Stimulated activated naive CD8-positive, alpha-beta T cell treated with anti-CD3 and anti-CD28 coated beads, Interleukin-15, Interleukin-2, amounts not matched to agents 100 ng/mL and 50 ng/mL, for 24 hours (primary cell): Measurements from ENCODE around the gene ZNF474.

ENCODE experiments used
- H3K27ac Mint-ChIP-seq: one replicate; pipeline ENCODE4 v1.8.0; 2021; ENCODE audit warnings: mild to moderate bottlenecking, mixed read lengths
- H3K27me3 Mint-ChIP-seq: one replicate; pipeline ENCODE4 v1.8.0; 2021; ENCODE audit warnings: mixed read lengths
- H3K36me3 Mint-ChIP-seq: one replicate; pipeline ENCODE4 v1.8.0; 2021; ENCODE audit warnings: low read depth, mixed read lengths
- H3K4me1 Mint-ChIP-seq: one replicate; pipeline ENCODE4 v1.8.0; 2021; ENCODE audit warnings: low read depth, mixed read lengths
- H3K4me3 Mint-ChIP-seq: one replicate; pipeline ENCODE4 v1.8.0; 2021; ENCODE audit warnings: mild to moderate bottlenecking, mixed read lengths
- H3K9me3 Mint-ChIP-seq: one replicate; pipeline ENCODE4 v1.8.0; 2021; ENCODE audit warnings: mixed read lengths

The ZNF474 gene

GRCh38 chr5:122107016-122107415 lies 22.3 kb upstream of the ZNF474 start:
- Mint-ChIP-seq H3K27me3 (peaks cover 3% of the 10 kb centered on the region), H3K36me3 (no peaks in the 10 kb centered on the region), H3K9me3 (no peaks in the 10 kb centered on the region), H3K4me1 (no peaks in the 10 kb centered on the region), H3K4me3 (no peak overlapping the region), H3K27ac (no peak overlapping the region)

GRCh38 chr5:122110987-122111386 lies 18.4 kb upstream of the ZNF474 start:
- Mint-ChIP-seq H3K4me1 (no peaks in the 10 kb centered on the region), H3K27me3 (peaks cover 3% of the 10 kb centered on the region), H3K27ac (no peak overlapping the region), H3K9me3 (no peaks in the 10 kb centered on the region), H3K36me3 (no peaks in the 10 kb centered on the region), H3K4me3 (no peak overlapping the region)

DNA sequence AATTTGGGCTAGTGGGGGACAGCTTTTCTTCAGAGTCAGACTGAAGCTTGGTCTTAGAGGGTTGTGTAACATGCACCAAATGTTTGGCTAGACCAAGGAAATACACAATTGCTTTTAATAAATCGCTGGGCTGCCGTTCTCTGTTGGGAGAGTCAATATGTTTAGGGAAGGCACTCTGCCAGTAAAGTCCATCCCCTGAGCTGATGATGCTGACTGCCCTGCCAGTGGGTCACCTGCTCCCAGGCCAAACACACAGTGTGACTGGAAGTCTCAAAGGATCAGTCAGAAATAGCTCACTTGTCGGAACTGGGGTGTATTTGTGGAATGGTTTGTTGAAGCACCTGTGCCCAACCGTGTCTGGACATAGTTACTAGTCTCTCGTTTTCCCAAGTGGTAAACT lies 17.9 kb upstream of the ZNF474 start:
- Mint-ChIP-seq H3K4me3 (no peak overlapping the region), H3K27ac (no peak overlapping the region), H3K9me3 (no peaks in the 10 kb centered on the region), H3K4me1 (no peaks in the 10 kb centered on the region), H3K27me3 (peaks cover 3% of the 10 kb centered on the region), H3K36me3 (no peaks in the 10 kb centered on the region)

- no peaks in the 10 kb centered on the region for H3K4me1 Mint-ChIP-seq
- no peak overlapping the region for H3K27ac Mint-ChIP-seq
- peaks cover 3% of the 10 kb centered on the region for H3K27me3 Mint-ChIP-seq
- no peaks in the 10 kb centered on the region for H3K36me3 Mint-ChIP-seq
- no peak overlapping the region for H3K4me3 Mint-ChIP-seq
- H3K9me3 Mint-ChIP-seq = no peaks in the 10 kb centered on the region
Observed at GRCh38 chr5:122112063-122112462, 17.3 kb upstream of the ZNF474 start.

GRCh38 chr5:122112733-122113558 lies 16.4 kb upstream of the ZNF474 start:
- Mint-ChIP-seq H3K4me3 (no peak overlapping the region), H3K27me3 (peaks cover 3% of the 10 kb centered on the region), H3K27ac (no peak overlapping the region), H3K36me3 (no peaks in the 10 kb centered on the region), H3K4me1 (no peaks in the 10 kb centered on the region), H3K9me3 (no peaks in the 10 kb centered on the region)

GRCh38 chr5:122114501-122114900 lies 14.8 kb upstream of the ZNF474 start:
- H3K4me1 Mint-ChIP-seq = no peaks in the 10 kb centered on the region
- H3K27me3 Mint-ChIP-seq = no peaks in the 10 kb centered on the region
- no peaks in the 10 kb centered on the region for H3K36me3 Mint-ChIP-seq
- no peak overlapping the region for H3K4me3 Mint-ChIP-seq
- no peak overlapping the region for H3K27ac Mint-ChIP-seq
- no peaks in the 10 kb centered on the region for H3K9me3 Mint-ChIP-seq

GRCh38 chr5:122118356-122118948 lies 10.9 kb upstream of the ZNF474 start:
- Mint-ChIP-seq H3K4me3 (no peak overlapping the region), H3K9me3 (no peaks in the 10 kb centered on the region), H3K4me1 (peaks cover 8% of the 10 kb centered on the region), H3K27ac (no peak overlapping the region), H3K27me3 (no peaks in the 10 kb centered on the region), H3K36me3 (no peaks in the 10 kb centered on the region)

- H3K27me3 Mint-ChIP-seq = no peaks in the 10 kb centered on the region
- no peak overlapping the region for H3K27ac Mint-ChIP-seq
- no peaks in the 10 kb centered on the region for H3K9me3 Mint-ChIP-seq
- peaks cover 8% of the 10 kb centered on the region for H3K4me1 Mint-ChIP-seq
- H3K4me3 Mint-ChIP-seq = no peak overlapping the region
- no peaks in the 10 kb centered on the region for H3K36me3 Mint-ChIP-seq
Observed at GRCh38 chr5:122119205-122119604, 10.1 kb upstream of the ZNF474 start.

- no peak overlapping the region for H3K27ac Mint-ChIP-seq
- H3K36me3 Mint-ChIP-seq = no peaks in the 10 kb centered on the region
- no peaks in the 10 kb centered on the region for H3K27me3 Mint-ChIP-seq
- no peaks in the 10 kb centered on the region for H3K9me3 Mint-ChIP-seq
- H3K4me1 Mint-ChIP-seq = peaks cover 8% of the 10 kb centered on the region
- no peak overlapping the region for H3K4me3 Mint-ChIP-seq
Observed at GRCh38 chr5:122120493-122120892, 8.9 kb upstream of the ZNF474 start.

DNA sequence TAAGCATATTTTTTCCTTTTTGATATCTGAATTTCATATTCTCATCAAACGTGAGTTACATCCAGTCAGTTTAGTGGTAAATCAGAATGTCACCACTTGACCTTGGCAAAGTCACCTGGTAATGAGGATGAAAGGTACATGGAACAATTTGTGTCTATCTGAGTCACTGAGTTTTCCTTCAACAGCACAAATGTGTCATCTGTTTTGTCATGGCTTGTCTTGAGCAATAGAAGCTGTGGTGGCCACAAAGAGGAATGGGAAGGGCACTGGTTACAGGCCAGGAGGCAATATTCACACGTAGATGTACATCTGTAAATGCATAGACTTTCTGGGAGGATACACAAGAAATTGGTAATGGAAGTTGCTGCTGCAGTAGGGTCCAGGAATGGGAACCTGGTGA lies 8.4 kb upstream of the ZNF474 start:
- H3K4me1 Mint-ChIP-seq = peaks cover 8% of the 10 kb centered on the region
- no peak overlapping the region for H3K27ac Mint-ChIP-seq
- H3K4me3 Mint-ChIP-seq = no peak overlapping the region
- H3K36me3 Mint-ChIP-seq = no peaks in the 10 kb centered on the region
- H3K27me3 Mint-ChIP-seq = no peaks in the 10 kb centered on the region
- no peaks in the 10 kb centered on the region for H3K9me3 Mint-ChIP-seq

DNA sequence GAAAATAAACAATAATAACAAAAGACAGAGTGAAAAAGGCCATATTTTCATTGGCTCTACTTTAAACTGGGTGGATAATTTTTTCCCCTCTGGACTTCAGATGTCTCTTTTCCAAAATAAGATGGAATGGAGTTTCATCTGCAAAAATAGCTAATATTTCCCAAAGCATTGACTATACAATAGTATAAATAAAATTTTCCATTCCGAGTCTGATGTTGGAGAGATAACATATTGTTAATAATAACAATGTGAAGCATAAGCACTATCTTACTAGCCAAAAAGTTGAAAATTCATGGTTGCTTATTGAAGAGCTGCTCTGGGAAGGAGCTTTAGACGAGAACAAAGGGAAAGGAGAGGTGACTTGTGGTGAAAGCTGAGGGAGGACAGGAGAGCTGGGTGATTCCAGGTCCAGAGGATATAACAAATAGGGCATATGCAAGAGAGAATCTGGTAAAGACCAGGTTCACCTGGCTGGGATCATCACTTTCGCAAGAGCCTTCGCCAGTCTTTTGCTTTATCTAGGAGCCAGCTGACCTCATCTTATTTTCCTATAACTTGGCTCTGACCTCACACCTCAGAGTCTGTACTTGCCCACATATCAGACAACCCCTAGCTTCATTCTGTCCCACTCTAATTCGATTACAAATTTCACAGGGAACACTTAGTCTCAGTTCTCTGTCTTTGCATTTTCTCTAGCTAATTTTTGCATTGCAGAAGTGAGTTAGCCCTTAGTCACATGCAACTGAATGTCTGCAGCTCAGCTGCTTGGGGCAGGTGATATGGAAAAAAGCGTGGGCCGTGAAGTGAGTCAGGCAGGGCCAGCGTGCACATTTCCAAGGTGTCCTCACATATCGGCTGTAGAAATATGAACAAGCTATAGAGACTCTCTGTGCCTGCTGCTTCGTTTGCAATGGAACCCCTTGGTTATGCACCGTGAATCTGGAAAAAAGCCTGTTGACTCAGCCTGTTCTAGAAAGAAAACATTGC lies 7.6 kb upstream of the ZNF474 start:
- Mint-ChIP-seq H3K36me3 (no peaks in the 10 kb centered on the region), H3K27me3 (no peaks in the 10 kb centered on the region), H3K4me3 (no peak overlapping the region), H3K9me3 (no peaks in the 10 kb centered on the region), H3K4me1 (peaks cover 8% of the 10 kb centered on the region), H3K27ac (no peak overlapping the region)

GRCh38 chr5:122124766-122125165 lies 4.6 kb upstream of the ZNF474 start:
- Mint-ChIP-seq H3K27ac (no peak overlapping the region), H3K27me3 (no peaks in the 10 kb centered on the region), H3K9me3 (no peaks in the 10 kb centered on the region), H3K36me3 (no peaks in the 10 kb centered on the region), H3K4me1 (peaks cover 8% of the 10 kb centered on the region), H3K4me3 (no peak overlapping the region)

DNA sequence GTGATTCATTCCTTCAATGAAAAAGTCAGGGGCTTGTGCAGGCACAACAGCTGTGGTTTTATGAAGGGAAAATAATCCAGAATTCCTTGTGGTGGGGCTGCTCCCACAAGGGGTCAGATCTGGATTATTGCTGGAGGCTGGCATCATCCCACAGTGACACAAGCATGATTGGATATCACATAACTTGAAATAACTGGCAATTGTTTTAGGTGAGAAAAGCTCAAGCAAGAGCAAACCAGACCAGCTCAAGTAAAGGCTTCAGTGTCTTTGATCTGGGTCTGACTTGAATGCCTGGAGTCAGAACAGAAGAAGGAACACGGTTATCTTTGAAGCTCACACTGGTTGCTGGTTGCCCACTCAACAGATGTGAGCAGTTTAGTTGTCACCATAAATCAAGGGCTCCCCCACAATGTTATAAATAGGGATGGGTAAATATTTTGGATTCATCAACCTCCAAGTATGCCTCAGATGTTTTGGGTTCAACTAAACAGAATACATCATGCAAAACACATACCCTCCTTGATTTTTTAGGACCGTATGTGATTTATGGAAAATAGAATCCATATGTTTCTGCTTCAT lies 3.1 kb upstream of the ZNF474 start:
- no peaks in the 10 kb centered on the region for H3K9me3 Mint-ChIP-seq
- no peak overlapping the region for H3K4me3 Mint-ChIP-seq
- H3K27ac Mint-ChIP-seq = no peak overlapping the region
- H3K36me3 Mint-ChIP-seq = no peaks in the 10 kb centered on the region
- H3K27me3 Mint-ChIP-seq = no peaks in the 10 kb centered on the region
- H3K4me1 Mint-ChIP-seq = peaks cover 5% of the 10 kb centered on the region

- Mint-ChIP-seq H3K36me3 (no peaks in the 10 kb centered on the region), H3K4me3 (no peak overlapping the region), H3K4me1 (peaks cover 2% of the 10 kb centered on the region), H3K27me3 (no peaks in the 10 kb centered on the region), H3K9me3 (no peaks in the 10 kb centered on the region), H3K27ac (no peak overlapping the region)
Observed at GRCh38 chr5:122126756-122127321, 2.5 kb upstream of the ZNF474 start.
